ENCODE data around the gene PJVK.
A peak's percentile ranks its signal among the peaks of the same experiment; 100 is the strongest.
"Not testable (repeated sequence)": the region's sequence is repeated elsewhere in the genome, so short reads cannot be mapped to it uniquely, and the experiment has no call there.

The PJVK gene

DNA sequence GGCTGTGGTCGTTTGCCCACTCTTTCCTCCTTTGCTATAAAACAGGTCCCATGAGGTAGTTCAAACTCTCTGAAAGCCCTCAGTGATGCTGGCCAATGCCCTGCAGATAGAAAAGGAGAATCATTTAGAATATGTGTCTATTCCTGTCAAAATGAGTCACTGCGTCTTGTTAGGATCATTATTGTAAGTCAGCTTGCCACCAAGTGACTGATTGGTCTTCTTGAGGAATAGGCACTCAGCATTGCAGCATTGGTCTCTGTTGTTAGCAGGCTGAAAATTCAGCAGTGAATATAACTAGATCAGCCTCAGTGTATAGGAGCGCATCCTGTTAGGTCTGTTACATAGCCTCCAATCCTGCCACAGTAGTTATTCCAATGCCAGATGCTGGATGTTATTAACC lies 29.1 kb upstream of the PJVK start:
- H3K9me3 Mint-ChIP-seq = peaks cover 5% of the 10 kb centered on the region
- no peaks in the 10 kb centered on the region for H3K4me1 Mint-ChIP-seq
- H3K4me3 Mint-ChIP-seq = no peak overlapping the region
- no peak overlapping the region for H3K27ac Mint-ChIP-seq
- peaks cover 7% of the 10 kb centered on the region for H3K36me3 Mint-ChIP-seq
- DNase-seq (ENCODE audit: low spot score in 2 of 2) (no peak), ATAC-seq (no peak)

DNA sequence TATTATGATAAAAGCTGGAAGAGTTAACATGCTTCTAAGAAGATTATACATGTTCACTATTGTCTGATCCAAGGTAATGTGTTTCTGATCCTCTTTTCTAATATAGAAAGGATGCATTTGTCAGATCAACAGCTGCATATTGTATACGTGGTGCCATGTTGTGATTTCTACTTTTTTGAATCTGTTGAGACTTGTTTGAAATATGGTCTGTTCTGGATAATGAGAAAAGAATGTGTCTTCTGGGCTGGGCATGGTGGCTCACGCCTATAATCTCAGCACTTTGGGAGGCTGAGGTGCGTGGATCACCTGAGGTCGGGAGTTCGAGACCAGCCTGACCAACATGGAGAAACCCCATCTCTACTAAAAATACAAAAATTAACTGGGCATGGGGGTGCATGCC lies 27.4 kb upstream of the PJVK start:
- not testable (repeated sequence) for ATAC-seq; H3K4me3 Mint-ChIP-seq; H3K27ac Mint-ChIP-seq; H3K9me3 Mint-ChIP-seq; H3K4me1 Mint-ChIP-seq; DNase-seq (ENCODE audit: low spot score in 2 of 2)
- peaks cover 13% of the 10 kb centered on the region for H3K36me3 Mint-ChIP-seq

GRCh38 chr2:178425255-178425827 lies 25.8 kb upstream of the PJVK start:
- DNase-seq (ENCODE audit: low spot score in 2 of 2) = no peak
- H3K9me3 Mint-ChIP-seq = peaks cover 5% of the 10 kb centered on the region
- H3K4me3 Mint-ChIP-seq = no peak overlapping the region
- H3K36me3 Mint-ChIP-seq = peaks cover 27% of the 10 kb centered on the region
- H3K27ac Mint-ChIP-seq = no peak overlapping the region
- ATAC-seq = no peak
- no peaks in the 10 kb centered on the region for H3K4me1 Mint-ChIP-seq

DNA sequence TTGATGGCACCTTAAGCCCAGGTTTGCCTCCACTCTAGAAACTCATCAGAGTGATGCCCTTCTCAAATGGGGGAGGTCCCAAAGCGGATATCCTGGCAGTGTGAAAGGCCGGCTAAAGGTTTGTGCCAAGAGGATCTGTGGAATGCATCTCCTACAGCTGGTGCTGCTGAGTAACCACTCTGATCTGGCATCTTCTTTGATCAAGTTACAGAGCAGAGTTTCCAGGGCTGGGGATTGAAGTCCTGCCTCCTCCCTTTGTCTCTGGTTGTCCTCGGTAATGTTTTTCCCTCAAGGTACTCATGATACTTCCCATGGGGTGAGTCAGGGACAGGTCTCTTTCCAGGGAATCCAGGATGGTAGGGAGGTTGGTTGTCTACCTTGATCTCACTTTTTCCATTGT lies 24.8 kb upstream of the PJVK start:
- Mint-ChIP-seq H3K27ac (no peak overlapping the region), H3K4me1 (no peaks in the 10 kb centered on the region), H3K9me3 (peaks cover 5% of the 10 kb centered on the region), H3K4me3 (no peak overlapping the region), H3K36me3 (peaks cover 33% of the 10 kb centered on the region)
- ATAC-seq = no peak
- no peak for DNase-seq (ENCODE audit: low spot score in 2 of 2)

- peaks cover 5% of the 10 kb centered on the region for H3K9me3 Mint-ChIP-seq
- H3K4me1 Mint-ChIP-seq = no peaks in the 10 kb centered on the region
- no peak overlapping the region for H3K4me3 Mint-ChIP-seq
- no peak overlapping the region for H3K27ac Mint-ChIP-seq
- H3K36me3 Mint-ChIP-seq = peaks cover 43% of the 10 kb centered on the region
- ATAC-seq = no peak
- DNase-seq (ENCODE audit: low spot score in 2 of 2) = no peak
Measured at GRCh38 chr2:178427458-178427857, 23.7 kb upstream of the PJVK start.

- Mint-ChIP-seq H3K4me3 (no peak overlapping the region), H3K9me3 (peaks cover 5% of the 10 kb centered on the region), H3K4me1 (no peaks in the 10 kb centered on the region), H3K36me3 (peaks cover 53% of the 10 kb centered on the region), H3K27ac (no peak overlapping the region)
- ATAC-seq (no peak), DNase-seq (ENCODE audit: low spot score in 2 of 2) (no peak)
Measured at GRCh38 chr2:178428396-178428806, 22.8 kb upstream of the PJVK start.

DNA sequence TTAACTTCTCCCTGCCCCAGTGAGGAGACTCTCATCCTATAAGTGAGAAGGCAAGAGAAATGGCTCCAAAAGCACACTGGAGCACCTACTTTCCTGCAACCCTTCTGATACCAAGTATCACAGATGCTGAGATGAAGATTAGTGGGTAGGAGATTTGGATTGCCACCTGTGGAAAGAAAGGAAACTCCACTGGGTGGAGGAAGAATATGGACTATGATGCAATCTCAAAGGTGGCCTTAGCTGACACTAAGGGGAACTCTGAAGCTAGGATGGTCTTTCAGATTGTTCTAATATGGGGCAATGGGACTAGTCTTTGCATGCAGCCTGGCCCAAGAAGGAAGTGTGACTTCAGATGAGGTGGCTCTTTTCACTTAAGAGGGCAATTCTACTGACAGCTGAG lies 21.8 kb upstream of the PJVK start:
- peak overlapping the region; percentile 2 for H3K27ac Mint-ChIP-seq
- ATAC-seq = no peak
- H3K36me3 Mint-ChIP-seq = peaks cover 62% of the 10 kb centered on the region
- no peaks in the 10 kb centered on the region for H3K4me1 Mint-ChIP-seq
- H3K9me3 Mint-ChIP-seq = peaks cover 5% of the 10 kb centered on the region
- H3K4me3 Mint-ChIP-seq = no peak overlapping the region
- no peak for DNase-seq (ENCODE audit: low spot score in 2 of 2)

GRCh38 chr2:178436662-178437061 lies 14.5 kb upstream of the PJVK start:
- H3K27ac Mint-ChIP-seq = no peak overlapping the region
- H3K4me3 Mint-ChIP-seq = no peak overlapping the region
- DNase-seq (ENCODE audit: low spot score in 2 of 2) (no peak), ATAC-seq (no peak)
- no peaks in the 10 kb centered on the region for H3K4me1 Mint-ChIP-seq
- peaks cover 100% of the 10 kb centered on the region for H3K36me3 Mint-ChIP-seq
- H3K9me3 Mint-ChIP-seq = no peaks in the 10 kb centered on the region

GRCh38 chr2:178441426-178441825 lies 9.8 kb upstream of the PJVK start:
- H3K4me3 Mint-ChIP-seq = no peak overlapping the region
- no peaks in the 10 kb centered on the region for H3K4me1 Mint-ChIP-seq
- ATAC-seq (no peak), DNase-seq (ENCODE audit: low spot score in 2 of 2) (no peak)
- H3K9me3 Mint-ChIP-seq = no peaks in the 10 kb centered on the region
- H3K27ac Mint-ChIP-seq = no peak overlapping the region
- H3K36me3 Mint-ChIP-seq = peaks cover 100% of the 10 kb centered on the region

- no peak for ATAC-seq
- peaks cover 24% of the 10 kb centered on the region for H3K4me1 Mint-ChIP-seq
- H3K4me3 Mint-ChIP-seq = peak overlapping the region; percentile 83
- no peaks in the 10 kb centered on the region for H3K9me3 Mint-ChIP-seq
- DNase-seq (ENCODE audit: low spot score in 2 of 2) = no peak
- peak overlapping the region; percentile 26 for H3K27ac Mint-ChIP-seq
- peaks cover 54% of the 10 kb centered on the region for H3K36me3 Mint-ChIP-seq
Measured at GRCh38 chr2:178448968-178449661, 2.1 kb upstream of the PJVK start.

- H3K27ac Mint-ChIP-seq = peak overlapping the region; percentile 94
- no peaks in the 10 kb centered on the region for H3K9me3 Mint-ChIP-seq
- H3K4me1 Mint-ChIP-seq = peaks cover 24% of the 10 kb centered on the region
- DNase-seq (ENCODE audit: low spot score in 2 of 2) (no peak), ATAC-seq (no peak)
- H3K36me3 Mint-ChIP-seq = peaks cover 46% of the 10 kb centered on the region
- peak overlapping the region; percentile 83 for H3K4me3 Mint-ChIP-seq
Measured at GRCh38 chr2:178449700-178450523, 1.3 kb upstream of the PJVK start.

GRCh38 chr2:178450524-178450773 lies 729 bp upstream of the PJVK start:
- Mint-ChIP-seq H3K9me3 (no peaks in the 10 kb centered on the region), H3K4me3 (peak overlapping the region; percentile 83), H3K27ac (peak overlapping the region; percentile 94), H3K36me3 (peaks cover 41% of the 10 kb centered on the region), H3K4me1 (peaks cover 24% of the 10 kb centered on the region)
- peak; percentile 69 for ATAC-seq
- DNase-seq (ENCODE audit: low spot score in 2 of 2) = no peak

- no peak for ATAC-seq
- no peak for DNase-seq (ENCODE audit: low spot score in 2 of 2)
- Mint-ChIP-seq H3K9me3 (no peaks in the 10 kb centered on the region), H3K36me3 (peaks cover 22% of the 10 kb centered on the region), H3K4me1 (peaks cover 24% of the 10 kb centered on the region), H3K27ac (peak overlapping the region; percentile 94), H3K4me3 (peak overlapping the region; percentile 83)
Measured at GRCh38 chr2:178452334-178452733, 1.2 kb downstream of the PJVK start.

- ATAC-seq = no peak
- Mint-ChIP-seq H3K4me1 (peaks cover 23% of the 10 kb centered on the region), H3K36me3 (peaks cover 16% of the 10 kb centered on the region), H3K4me3 (no peak overlapping the region), H3K9me3 (no peaks in the 10 kb centered on the region), H3K27ac (no peak overlapping the region)
- no peak for DNase-seq (ENCODE audit: low spot score in 2 of 2)
Measured at GRCh38 chr2:178452870-178453269, 1.7 kb downstream of the PJVK start.

DNA sequence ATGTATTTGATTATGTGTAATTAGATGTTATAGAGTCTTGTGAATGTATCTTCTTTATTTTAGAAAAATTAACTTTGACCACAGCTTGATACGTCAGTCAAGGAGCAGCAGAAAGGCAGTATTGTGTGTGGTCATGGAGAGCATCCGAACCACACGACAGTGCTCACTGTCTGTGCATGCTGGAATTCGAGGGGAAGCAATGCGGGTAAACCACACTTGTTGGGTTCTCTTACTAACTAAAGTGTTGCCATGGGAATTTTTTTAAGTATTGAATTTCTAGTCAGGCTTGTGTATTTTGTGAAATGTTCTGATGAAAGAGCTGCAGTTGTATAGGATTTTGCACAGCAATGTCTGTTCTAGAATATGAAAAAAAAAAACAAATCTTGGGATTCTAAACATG lies 4.8 kb downstream of the PJVK start:
- no peaks in the 10 kb centered on the region for H3K36me3 Mint-ChIP-seq

DNA sequence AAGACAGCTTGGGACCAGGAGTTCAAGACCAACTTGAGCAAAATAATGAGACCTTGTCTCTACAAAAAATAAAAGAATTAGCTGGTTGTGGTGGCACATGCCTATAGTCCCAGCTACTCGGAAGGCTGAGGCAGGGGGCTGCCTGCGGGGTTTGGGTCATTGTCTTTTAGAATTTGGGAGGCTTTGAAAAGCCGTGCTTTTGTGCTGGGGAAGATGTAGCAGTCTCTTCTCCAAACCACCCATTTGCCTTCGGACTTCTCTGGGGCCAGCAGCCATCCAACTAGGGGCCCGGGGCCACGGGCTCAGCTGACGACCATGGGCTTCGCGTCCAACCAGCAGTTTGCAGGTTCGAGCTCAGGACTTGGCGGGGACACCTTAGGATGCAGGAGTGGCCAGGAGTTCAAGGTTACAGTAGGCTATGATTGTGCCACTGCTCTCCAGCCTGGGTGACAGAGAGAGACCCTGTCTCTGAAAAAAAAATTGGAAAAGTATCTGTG lies 6.3 kb downstream of the PJVK start:
- H3K27ac Mint-ChIP-seq = no peak overlapping the region
- DNase-seq (ENCODE audit: low spot score in 2 of 2) = no peak
- no peaks in the 10 kb centered on the region for H3K4me1 Mint-ChIP-seq

More for the DNA sequence above, 4.8 kb downstream of the PJVK start:
- DNase-seq (ENCODE audit: low spot score in 2 of 2) = no peak
- H3K4me1 Mint-ChIP-seq = peaks cover 10% of the 10 kb centered on the region
- no peaks in the 10 kb centered on the region for H3K9me3 Mint-ChIP-seq
- no peak overlapping the region for H3K4me3 Mint-ChIP-seq
- no peak overlapping the region for H3K27ac Mint-ChIP-seq
- ATAC-seq = no peak

More for the DNA sequence above, 6.3 kb downstream of the PJVK start:
- Mint-ChIP-seq H3K36me3 (no peaks in the 10 kb centered on the region), H3K9me3 (no peaks in the 10 kb centered on the region), H3K4me3 (no peak overlapping the region)
- ATAC-seq = no peak
